Neural crest cell (in vitro differentiated cells): ENCODE measurements around the gene RAB40B. TPM values are rescaled to one million over a fixed set of nuclear protein-coding genes. Genes with fewer than 3 reads are reported as not detected.

ENCODE experiments used
- DNase-seq: peaks from one replicate; pipeline ENCODE4 v3.0.0; 2021; ENCODE audit warnings: low read depth, mixed read lengths, low spot score
- H3K27ac Mint-ChIP-seq: one replicate; pipeline ENCODE4 v1.8.0; 2021; ENCODE audit warnings: mild to moderate bottlenecking, mixed read lengths; ENCODE audit not compliant: unreplicated experiment
- H3K27me3 Mint-ChIP-seq: 2 replicates; pipeline ENCODE4 v1.8.0; 2021; ENCODE audit warnings: low read depth, mild to moderate bottlenecking, mixed read lengths
- H3K36me3 Mint-ChIP-seq: 2 replicates; pipeline ENCODE4 v1.8.0; 2021; ENCODE audit warnings: low read depth, mild to moderate bottlenecking, mixed read lengths
- H3K4me1 Mint-ChIP-seq: 2 replicates; pipeline ENCODE4 v1.8.0; 2021; ENCODE audit warnings: mixed read lengths
- H3K4me3 Mint-ChIP-seq: one replicate; pipeline ENCODE4 v1.8.0; 2021; ENCODE audit warnings: mild to moderate bottlenecking, mixed read lengths
- H3K9me3 Mint-ChIP-seq: 2 replicates; pipeline ENCODE4 v1.8.0; 2021; ENCODE audit warnings: mixed read lengths
- total RNA-seq: library from RNA; stranded (reverse); gene quantifications from 2 replicates; pipeline ENCODE4 v1.2.1, GENCODE V29; 2021
- TF ChIP-seq, protein P1 (sequence below): fragments of 200-600 bp; sonication (generic); conservative IDR thresholded peaks from 2 replicates; pipeline ENCODE4 v1.5.0; 2021; ENCODE audit warnings: antibody characterized with exemption, mild to moderate bottlenecking

Gene RAB40B
- total RNA-seq, 1 donor from 2014 or later = 5.6 TPM

GRCh38 chr17:82679586-82680465, 18.7 kb downstream of the RAB40B start:
- Mint-ChIP-seq H3K36me3 (peaks cover 4% of the 10 kb centered on the region), H3K27me3 (no peaks in the 10 kb centered on the region), H3K4me3 (no peak overlapping the region), H3K4me1 (peaks cover 7% of the 10 kb centered on the region), H3K9me3 (peaks cover 8% of the 10 kb centered on the region), H3K27ac (no peak overlapping the region)
- TF ChIP-seq, protein P1, sequence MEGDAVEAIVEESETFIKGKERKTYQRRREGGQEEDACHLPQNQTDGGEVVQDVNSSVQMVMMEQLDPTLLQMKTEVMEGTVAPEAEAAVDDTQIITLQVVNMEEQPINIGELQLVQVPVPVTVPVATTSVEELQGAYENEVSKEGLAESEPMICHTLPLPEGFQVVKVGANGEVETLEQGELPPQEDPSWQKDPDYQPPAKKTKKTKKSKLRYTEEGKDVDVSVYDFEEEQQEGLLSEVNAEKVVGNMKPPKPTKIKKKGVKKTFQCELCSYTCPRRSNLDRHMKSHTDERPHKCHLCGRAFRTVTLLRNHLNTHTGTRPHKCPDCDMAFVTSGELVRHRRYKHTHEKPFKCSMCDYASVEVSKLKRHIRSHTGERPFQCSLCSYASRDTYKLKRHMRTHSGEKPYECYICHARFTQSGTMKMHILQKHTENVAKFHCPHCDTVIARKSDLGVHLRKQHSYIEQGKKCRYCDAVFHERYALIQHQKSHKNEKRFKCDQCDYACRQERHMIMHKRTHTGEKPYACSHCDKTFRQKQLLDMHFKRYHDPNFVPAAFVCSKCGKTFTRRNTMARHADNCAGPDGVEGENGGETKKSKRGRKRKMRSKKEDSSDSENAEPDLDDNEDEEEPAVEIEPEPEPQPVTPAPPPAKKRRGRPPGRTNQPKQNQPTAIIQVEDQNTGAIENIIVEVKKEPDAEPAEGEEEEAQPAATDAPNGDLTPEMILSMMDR = no peak
- no peak for DNase-seq

GRCh38 chr17:82678265-82678891, 20.1 kb downstream of the RAB40B start:
- DNase-seq = no peak
- TF ChIP-seq, protein P1 = no peak
- Mint-ChIP-seq H3K27me3 (no peaks in the 10 kb centered on the region), H3K9me3 (peaks cover 8% of the 10 kb centered on the region), H3K4me3 (no peak overlapping the region), H3K36me3 (peaks cover 4% of the 10 kb centered on the region), H3K27ac (no peak overlapping the region), H3K4me1 (peaks cover 10% of the 10 kb centered on the region)

DNA sequence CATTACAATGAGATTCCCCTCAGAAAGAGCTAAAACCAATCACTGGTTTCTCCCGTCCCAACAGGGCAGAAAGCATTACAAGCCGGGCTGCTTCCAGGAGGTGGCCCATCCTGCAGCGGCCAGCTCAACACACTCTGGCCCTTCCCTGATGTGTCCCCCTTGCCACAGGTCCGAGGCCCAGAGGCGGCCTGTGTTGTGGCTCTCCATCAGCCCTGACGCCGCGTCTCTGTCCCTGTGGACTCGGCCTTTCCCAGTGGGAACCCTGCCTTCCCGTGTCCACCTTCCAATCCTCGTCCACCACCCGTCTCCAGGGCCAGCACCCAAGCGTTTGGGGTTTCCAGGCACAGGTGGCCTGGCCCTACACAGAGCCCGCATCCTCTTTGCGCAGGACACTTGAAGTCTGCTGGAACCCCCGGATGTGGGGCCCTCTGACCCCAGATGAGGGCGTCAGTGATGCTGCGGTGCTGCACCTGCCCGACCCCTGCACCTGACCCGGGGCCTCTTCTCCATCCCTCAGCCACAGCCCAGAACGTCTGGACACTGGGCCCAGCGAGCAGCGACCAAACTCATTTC, 21.1 kb downstream of the RAB40B start:
- TF ChIP-seq, protein P1 = no peak
- no peak for DNase-seq
- no peak overlapping the region for H3K27ac Mint-ChIP-seq
- no peaks in the 10 kb centered on the region for H3K27me3 Mint-ChIP-seq
- peaks cover 10% of the 10 kb centered on the region for H3K4me1 Mint-ChIP-seq
- no peak overlapping the region for H3K4me3 Mint-ChIP-seq
- peaks cover 4% of the 10 kb centered on the region for H3K36me3 Mint-ChIP-seq
- H3K9me3 Mint-ChIP-seq = peaks cover 8% of the 10 kb centered on the region

DNA sequence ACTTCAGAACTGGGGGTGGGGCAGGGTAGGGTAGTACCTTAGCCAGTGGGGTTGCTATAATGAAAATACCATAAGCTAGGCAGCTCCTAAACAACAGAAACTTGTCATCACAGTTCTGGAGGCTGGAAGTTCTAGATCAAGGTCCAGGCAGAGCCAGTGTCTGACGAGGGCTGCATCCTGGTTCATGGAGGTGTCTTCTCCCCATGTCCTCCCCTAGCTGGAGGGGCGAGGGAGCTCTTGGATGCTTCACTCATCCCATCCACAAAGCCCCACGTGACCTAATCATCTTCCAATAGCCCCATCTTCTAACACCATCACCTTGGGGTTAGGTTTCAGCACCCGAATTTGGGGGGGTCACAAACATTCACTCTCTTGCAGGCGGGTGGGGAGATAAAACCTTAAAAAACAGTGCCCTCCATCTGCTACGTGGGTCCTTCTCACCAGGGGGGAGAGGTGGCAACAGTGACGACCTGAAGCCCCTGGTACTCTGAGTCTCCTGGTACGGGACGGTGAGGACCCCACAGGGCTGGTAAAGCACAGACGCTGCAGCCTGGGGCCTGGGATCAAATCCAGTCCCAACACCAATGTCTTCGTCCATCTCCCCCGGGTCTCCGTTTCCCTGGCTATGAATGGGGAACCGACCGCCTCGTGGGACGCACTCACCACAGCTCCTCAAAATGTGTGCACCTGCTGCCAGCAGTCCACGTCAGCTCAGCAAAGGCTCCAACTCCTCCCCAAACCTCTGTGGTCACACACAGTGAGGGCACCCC, 22.8 kb downstream of the RAB40B start:
- H3K4me3 Mint-ChIP-seq = no peak overlapping the region
- no peak overlapping the region for H3K27ac Mint-ChIP-seq
- no peaks in the 10 kb centered on the region for H3K36me3 Mint-ChIP-seq
- H3K27me3 Mint-ChIP-seq = no peaks in the 10 kb centered on the region
- H3K9me3 Mint-ChIP-seq = no peaks in the 10 kb centered on the region
- H3K4me1 Mint-ChIP-seq = peaks cover 10% of the 10 kb centered on the region
- no peak for DNase-seq
- TF ChIP-seq, protein P1 = no peak
